ENCODE results near the gene DUSP6.

DNA sequence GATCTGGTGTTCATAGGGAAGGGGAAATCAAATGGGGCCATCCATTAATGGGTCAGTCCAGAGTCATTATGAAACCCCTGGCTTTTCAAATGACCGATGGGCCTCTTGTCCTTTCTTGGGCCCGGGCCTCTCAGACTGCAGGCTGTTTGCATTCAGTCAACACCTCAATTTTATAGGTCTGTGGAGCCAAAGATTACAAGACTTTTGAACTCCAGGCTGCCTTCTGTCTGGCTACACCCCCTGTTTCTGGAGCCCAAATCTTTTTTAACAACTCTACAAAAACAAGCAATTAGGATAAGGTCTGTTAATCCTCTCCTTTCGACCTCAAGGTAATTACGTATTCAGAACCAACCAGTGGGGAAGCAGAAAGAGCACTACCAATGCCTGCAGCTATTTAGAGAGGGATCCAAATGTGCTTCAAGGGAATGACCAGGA, 35.6 kb downstream of the DUSP6 start:
- TF ChIP-seq EZH2 (IDR thresholded peaks at IDR 0.05; ENCODE audit: insufficient read depth, poor library complexity, severe bottlenecking) (no peak), EZH2phosphoT487 (IDR thresholded peaks at IDR 0.05; ENCODE audit: insufficient read depth, low read depth) (no peak)
